ENCODE results near the gene CXCR6. TPM values are rescaled to one million over a fixed set of nuclear protein-coding genes. Genes with fewer than 3 reads are reported as not detected.
A peak's percentile ranks its signal among the peaks of the same experiment; 100 is the strongest.
"Not testable (repeated sequence)": the region's sequence is repeated elsewhere in the genome, so short reads cannot be mapped to it uniquely, and the experiment has no call there.

Gene CXCR6
- total RNA-seq, 2 experiments from 2014 or later: 0.49 to 0.58 TPM

DNA sequence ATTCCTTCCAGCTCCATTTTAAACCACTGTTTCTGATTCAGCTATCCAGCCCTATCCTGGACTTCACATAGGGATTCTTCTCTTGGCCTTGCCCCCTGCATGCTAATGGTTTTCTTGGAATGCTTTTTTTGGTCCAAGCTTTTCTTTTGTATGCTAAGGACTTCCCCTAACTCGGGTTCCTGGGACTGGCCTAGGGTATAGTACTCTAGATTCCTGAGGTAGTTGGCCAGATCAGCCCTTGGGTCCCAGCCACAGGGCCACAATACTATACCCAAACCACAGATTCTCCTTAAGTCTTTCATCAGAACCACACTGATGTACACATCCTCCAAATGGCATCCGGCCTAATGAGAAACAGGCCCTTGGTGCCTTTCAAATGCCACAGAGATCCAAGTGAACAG is 49.6 kb downstream of the CXCR6 start:
- DNase-seq: no peak
- Mint-ChIP-seq H3K36me3 (peaks cover 36% of the 10 kb centered on the region), H3K27me3 (no peaks in the 10 kb centered on the region), H3K9me3 (no peaks in the 10 kb centered on the region), H3K27ac (peak overlapping the region; percentile 71), H3K4me3 (peak overlapping the region; percentile 11), H3K4me1 (peaks cover 61% of the 10 kb centered on the region)

DNA sequence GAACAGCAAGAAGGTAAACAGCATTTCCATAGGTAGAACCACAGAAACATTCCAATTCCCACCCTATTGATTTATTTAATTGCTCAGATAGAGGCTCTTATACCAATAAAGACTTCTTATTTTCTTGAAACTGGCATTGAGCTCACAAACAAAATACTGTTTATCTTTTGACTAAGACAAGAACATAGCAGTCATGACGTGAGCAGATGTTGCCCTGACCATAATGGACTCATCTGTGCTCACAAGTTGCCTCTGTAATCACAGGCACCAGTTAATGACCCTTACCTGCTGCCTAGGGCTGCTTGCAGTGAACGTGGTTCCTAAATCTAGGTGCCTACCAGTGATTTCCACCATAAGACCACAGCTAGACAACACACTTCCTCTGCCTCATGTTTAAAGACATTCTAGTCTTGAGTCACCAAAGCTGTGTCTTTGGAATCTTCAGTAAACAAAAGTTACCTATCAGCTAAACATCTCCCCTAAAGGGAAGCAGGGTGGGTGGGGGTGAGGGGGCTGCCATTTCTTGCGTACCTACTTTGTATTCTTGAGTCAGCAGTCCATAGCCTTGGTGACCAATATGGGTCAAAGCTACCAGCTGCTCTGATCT is 50.3 kb downstream of the CXCR6 start:
- Mint-ChIP-seq H3K36me3 (peaks cover 32% of the 10 kb centered on the region), H3K27ac (peak overlapping the region; percentile 71), H3K4me3 (peak overlapping the region; percentile 11), H3K9me3 (no peaks in the 10 kb centered on the region), H3K27me3 (no peaks in the 10 kb centered on the region), H3K4me1 (peaks cover 56% of the 10 kb centered on the region)
- no peak for DNase-seq

DNA sequence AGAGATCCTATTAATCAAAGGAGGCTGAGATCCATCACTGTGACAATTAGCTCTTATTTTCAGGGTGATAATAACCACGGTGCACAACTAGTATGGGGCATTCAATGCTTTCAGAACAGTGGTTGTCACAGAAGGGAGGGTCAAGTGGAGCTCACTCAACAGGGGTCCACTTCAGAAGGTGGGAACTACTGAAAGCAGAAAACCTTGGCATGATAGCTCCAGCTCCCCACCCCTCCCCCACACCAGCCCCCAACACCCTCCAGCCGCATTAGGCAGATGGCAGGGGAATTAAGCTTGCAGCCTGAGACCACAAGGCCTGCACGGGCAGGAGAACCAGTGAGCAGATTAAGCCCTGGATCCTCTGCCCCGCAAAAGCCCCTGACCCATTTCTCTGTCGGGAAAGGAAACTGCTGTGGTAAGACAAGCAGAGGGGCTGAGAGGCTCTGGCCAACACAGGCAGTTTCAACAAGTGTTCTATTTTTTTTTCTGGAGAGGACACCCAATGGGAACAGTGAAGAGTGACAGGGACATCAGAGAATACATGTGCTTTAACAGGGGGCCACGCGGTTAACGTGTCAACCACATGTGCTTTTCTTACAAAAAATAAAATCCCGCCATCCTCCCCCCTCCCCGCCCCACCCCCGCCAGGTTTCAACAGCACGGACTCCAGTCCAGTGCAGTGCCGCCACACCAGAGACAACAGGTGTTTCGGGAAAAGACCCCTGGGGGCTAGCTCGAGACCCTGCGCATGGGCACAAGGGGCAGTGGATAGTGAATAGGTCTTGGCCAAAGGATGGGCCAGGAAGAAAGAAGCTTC is 51.4 kb downstream of the CXCR6 start:
- Mint-ChIP-seq H3K9me3 (no peaks in the 10 kb centered on the region), H3K27ac (peak overlapping the region; percentile 94), H3K27me3 (peaks cover 5% of the 10 kb centered on the region), H3K36me3 (peaks cover 30% of the 10 kb centered on the region), H3K4me1 (peaks cover 46% of the 10 kb centered on the region), H3K4me3 (peak overlapping the region; percentile 85)
- DNase-seq: peak; percentile 69

DNA sequence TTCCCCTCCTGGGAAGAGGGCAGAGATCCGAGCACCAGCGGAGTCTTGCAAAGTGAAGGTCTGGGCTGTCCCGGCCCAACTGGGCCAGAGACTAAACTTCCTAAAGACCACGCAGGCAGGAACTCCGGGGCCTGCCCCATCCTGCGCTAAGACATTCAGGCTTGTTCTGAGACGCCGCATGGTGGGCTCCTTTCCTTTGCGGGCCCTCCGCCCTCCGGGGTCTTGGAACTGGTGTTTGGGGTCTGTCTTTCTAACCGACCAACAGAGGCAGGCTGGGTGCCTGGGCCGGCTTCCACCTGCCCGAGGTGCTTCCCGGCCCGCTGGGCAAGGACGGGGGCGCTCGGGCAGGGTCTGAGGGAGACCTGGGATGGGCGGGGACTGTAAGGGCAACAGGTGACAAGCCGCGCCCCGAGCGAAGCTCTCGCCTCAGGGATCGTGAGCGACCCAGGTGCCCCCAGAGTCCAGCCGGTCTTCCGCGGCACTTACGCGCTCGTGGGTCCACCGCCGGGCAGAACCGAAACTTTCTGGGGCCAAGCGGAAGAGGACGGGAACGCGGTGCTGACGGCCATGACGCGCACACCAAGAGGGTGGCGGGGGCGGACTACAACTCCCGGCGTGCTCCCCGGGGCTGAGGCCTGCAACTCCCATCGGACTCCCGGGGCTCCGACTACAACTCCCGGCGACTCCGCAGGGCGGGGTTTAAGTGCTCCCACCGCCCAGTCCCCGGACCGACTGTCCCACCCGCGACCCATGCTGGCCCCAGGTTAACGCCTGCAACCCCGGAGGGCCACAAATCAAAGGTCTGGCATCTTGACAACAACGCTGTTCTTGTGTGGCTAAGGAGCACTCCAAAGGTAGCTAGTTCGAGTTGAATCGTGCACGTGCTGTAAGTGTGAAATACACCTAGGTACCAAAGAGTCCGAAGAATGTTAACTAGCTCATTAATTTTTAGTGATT is 52.2 kb downstream of the CXCR6 start, which contains the start of gene FYCO1:
TSS of gene FYCO1 (minus strand) at position 589 of the 957 bp plus-strand sequence. CDS start 10,914 bp downstream, outside the sequence.
- peak within 1 kb of the TSS; percentile 85 for H3K4me3 Mint-ChIP-seq
- peaks cover 21% of the 10 kb centered on the region for H3K36me3 Mint-ChIP-seq
- DNase-seq: peak; percentile 89
- H3K27ac Mint-ChIP-seq: peak within 1 kb of the TSS; percentile 94
- H3K27me3 Mint-ChIP-seq: peaks cover 5% of the 10 kb centered on the region
- H3K9me3 Mint-ChIP-seq: no peaks in the 10 kb centered on the region
- H3K4me1 Mint-ChIP-seq: peaks cover 37% of the 10 kb centered on the region

DNA sequence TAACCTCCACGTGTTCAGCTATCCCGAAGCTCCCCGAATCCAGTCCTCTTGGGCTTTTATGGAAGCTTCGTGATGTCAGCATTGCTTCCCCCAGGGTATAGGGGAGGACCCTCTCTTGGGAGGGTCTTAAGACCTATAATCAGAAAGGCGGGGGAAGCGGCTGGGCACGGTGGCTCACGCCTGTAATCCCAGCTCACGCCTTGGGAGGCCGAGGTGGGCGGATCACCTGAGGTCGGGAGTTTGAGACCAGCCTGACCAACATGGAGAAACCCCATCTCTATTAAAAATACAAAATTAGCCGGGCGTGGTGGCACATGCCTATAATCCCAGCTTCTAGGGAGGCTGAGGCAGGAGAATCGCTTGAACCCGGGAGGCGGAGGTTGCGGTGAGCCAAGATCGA is 54.2 kb downstream of the CXCR6 start:
- not testable (repeated sequence) for H3K27me3 Mint-ChIP-seq, H3K36me3 Mint-ChIP-seq, H3K4me3 Mint-ChIP-seq, DNase-seq, H3K9me3 Mint-ChIP-seq, H3K27ac Mint-ChIP-seq
- peaks cover 24% of the 10 kb centered on the region for H3K4me1 Mint-ChIP-seq

DNA sequence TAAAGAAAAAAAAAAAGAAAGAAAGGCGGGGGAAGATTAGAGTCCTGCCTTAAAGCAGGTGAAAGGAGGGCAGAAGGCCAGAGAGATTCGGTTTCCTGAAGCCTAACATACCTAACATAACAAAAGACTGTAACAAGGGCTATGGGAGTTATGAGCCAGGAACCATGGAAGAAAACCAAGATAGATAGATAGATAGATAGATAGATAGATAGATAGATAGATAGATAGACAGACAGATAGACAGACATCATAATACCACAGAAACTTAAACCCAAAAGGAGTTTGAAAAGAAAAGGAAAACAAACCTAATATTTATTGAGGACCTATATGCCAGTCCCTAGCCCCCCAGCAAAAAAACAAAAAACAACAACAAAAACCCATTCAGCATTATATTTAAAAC is 54.7 kb downstream of the CXCR6 start:
- H3K27ac Mint-ChIP-seq: no peak overlapping the region
- H3K9me3 Mint-ChIP-seq: no peaks in the 10 kb centered on the region
- no peak for DNase-seq
- peaks cover 6% of the 10 kb centered on the region for H3K36me3 Mint-ChIP-seq
- H3K4me3 Mint-ChIP-seq: no peak overlapping the region
- H3K4me1 Mint-ChIP-seq: peaks cover 19% of the 10 kb centered on the region
- peaks cover 5% of the 10 kb centered on the region for H3K27me3 Mint-ChIP-seq

Other genes starting within 250 kb of the CXCR6 start
- gene SLC6A20, start 146.9 kb upstream of the CXCR6 start, total RNA-seq: not detected
- 1 to 10 TPM; 4.7 to 7.5 TPM for gene LZTFL1, start 101.3 kb upstream of the CXCR6 start, total RNA-seq
- gene CCR9, start 56.9 kb upstream of the CXCR6 start, total RNA-seq: not detected
- gene FYCO1, start 52.4 kb downstream of the CXCR6 start, total RNA-seq: 10 to 100 TPM in 1 of 2 experiments, 1 to 10 TPM in 1; 9.4 to 10.2 TPM
- gene XCR1, start 84.0 kb downstream of the CXCR6 start, total RNA-seq: not detected